ENCODE data around the gene HBEGF.
A peak's percentile ranks its signal among the peaks of the same experiment; 100 is the strongest.

Gene HBEGF

GRCh38 chr5:140305471-140305870 is 40.9 kb downstream of the HBEGF start:
- ATAC-seq (no peak), DNase-seq (no peak)
- no peaks in the 10 kb centered on the region for H3K9me3 Mint-ChIP-seq
- no peak overlapping the region for H3K4me3 Mint-ChIP-seq
- no peak overlapping the region for H3K27ac Mint-ChIP-seq
- H3K27me3 Mint-ChIP-seq = peaks cover 23% of the 10 kb centered on the region
- H3K4me1 Mint-ChIP-seq = peaks cover 11% of the 10 kb centered on the region

- Mint-ChIP-seq H3K4me3 (peak overlapping the region; percentile 7 to 39), H3K27me3 (peaks cover 9% of the 10 kb centered on the region), H3K4me1 (peaks cover 15% of the 10 kb centered on the region), H3K9me3 (no peaks in the 10 kb centered on the region), H3K27ac (no peak overlapping the region)
- DNase-seq = no peak
- ATAC-seq = no peak
These were observed 42.4 kb downstream of the HBEGF start for GRCh38 chr5:140303966-140304365.

- no peaks in the 10 kb centered on the region for H3K9me3 Mint-ChIP-seq
- H3K27me3 Mint-ChIP-seq = peaks cover 9% of the 10 kb centered on the region
- H3K4me1 Mint-ChIP-seq = peaks cover 21% of the 10 kb centered on the region
- H3K4me3 Mint-ChIP-seq = peak within 1 kb of the TSS; percentile 98 to 99
- ATAC-seq = peak; percentile 100
- peak; percentile 86 to 92 for DNase-seq
- H3K27ac Mint-ChIP-seq = peak within 1 kb of the TSS; percentile 99
These were observed 43.4 kb downstream of the HBEGF start, which contains the start of gene PFDN1 for GRCh38 chr5:140302786-140303639. PFDN1 (minus strand) TSS chr5:140303101; CDS start chr5:140303073, 28 bp downstream.

GRCh38 chr5:140301136-140301535 is 45.3 kb downstream of the HBEGF start:
- peak overlapping the region in 1 of 2 donors; percentile 98 for H3K4me3 Mint-ChIP-seq
- no peaks in the 10 kb centered on the region for H3K9me3 Mint-ChIP-seq
- peaks cover 31% of the 10 kb centered on the region for H3K4me1 Mint-ChIP-seq
- H3K27ac Mint-ChIP-seq = no peak overlapping the region
- DNase-seq (no peak), ATAC-seq (no peak)
- peaks cover 7% of the 10 kb centered on the region for H3K27me3 Mint-ChIP-seq

GRCh38 chr5:140299056-140299455 is 47.3 kb downstream of the HBEGF start:
- Mint-ChIP-seq H3K4me3 (no peak overlapping the region), H3K9me3 (no peaks in the 10 kb centered on the region), H3K4me1 (peaks cover 45% of the 10 kb centered on the region), H3K27me3 (no peaks in the 10 kb centered on the region), H3K27ac (peak overlapping the region in 1 of 2 donors; percentile 74)
- DNase-seq (no peak), ATAC-seq (no peak)

DNA sequence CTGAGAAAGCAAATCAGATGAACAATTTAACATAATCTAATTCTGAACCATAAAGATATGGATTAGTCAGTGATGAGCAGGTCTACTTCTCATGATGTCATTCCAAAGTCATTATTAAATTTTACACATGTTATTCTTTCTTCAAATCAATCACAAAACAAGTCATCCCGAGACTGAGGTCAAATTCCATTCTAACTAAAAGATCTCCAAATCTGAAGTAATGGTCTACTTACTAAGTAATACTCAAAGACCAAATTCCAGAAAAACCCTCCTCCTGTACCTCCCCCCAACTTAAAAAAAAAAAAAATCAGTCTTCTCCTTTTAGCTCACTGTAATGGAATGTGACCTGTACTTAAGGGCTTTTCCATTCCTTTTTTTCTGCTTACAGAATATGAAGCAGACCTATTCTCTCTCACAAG is 48.2 kb downstream of the HBEGF start:
- Mint-ChIP-seq H3K4me3 (no peak overlapping the region), H3K9me3 (no peaks in the 10 kb centered on the region), H3K27ac (no peak overlapping the region), H3K27me3 (no peaks in the 10 kb centered on the region), H3K4me1 (peaks cover 50% of the 10 kb centered on the region)
- ATAC-seq = no peak
- no peak for DNase-seq

- H3K27me3 Mint-ChIP-seq = no peaks in the 10 kb centered on the region
- no peak overlapping the region for H3K4me3 Mint-ChIP-seq
These were observed 49.1 kb downstream of the HBEGF start for GRCh38 chr5:140297283-140297682.

DNA sequence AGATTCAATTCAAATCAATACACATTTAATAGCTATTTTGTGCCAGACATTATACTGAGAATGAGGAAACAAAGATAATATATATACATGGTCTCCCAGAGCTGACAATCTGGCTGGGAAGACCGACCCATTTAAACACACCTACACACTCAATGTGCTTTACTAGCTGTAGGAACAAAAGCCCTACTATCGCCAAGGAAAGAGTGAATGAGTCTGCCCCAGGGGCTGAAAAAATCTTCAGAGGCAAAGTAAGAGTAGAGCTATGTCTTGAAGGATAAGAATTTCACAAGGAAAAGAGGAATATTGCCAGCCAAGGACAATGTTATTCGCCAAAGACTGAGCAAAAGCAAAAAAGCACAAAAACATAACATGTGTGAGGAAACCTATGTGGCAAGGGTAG is 50.1 kb downstream of the HBEGF start:
- peaks cover 41% of the 10 kb centered on the region for H3K4me1 Mint-ChIP-seq
- H3K9me3 Mint-ChIP-seq = no peaks in the 10 kb centered on the region

More at GRCh38 chr5:140297283-140297682, 49.1 kb downstream of the HBEGF start:
- no peak overlapping the region for H3K27ac Mint-ChIP-seq
- DNase-seq (no peak), ATAC-seq (no peak)
- peaks cover 50% of the 10 kb centered on the region for H3K4me1 Mint-ChIP-seq
- H3K9me3 Mint-ChIP-seq = no peaks in the 10 kb centered on the region

GRCh38 chr5:140295414-140295813 is 51.0 kb downstream of the HBEGF start:
- Mint-ChIP-seq H3K4me1 (peaks cover 41% of the 10 kb centered on the region), H3K9me3 (no peaks in the 10 kb centered on the region), H3K27me3 (no peaks in the 10 kb centered on the region), H3K4me3 (no peak overlapping the region), H3K27ac (no peak overlapping the region)
- DNase-seq = no peak
- ATAC-seq = no peak

More for the DNA sequence above, 50.1 kb downstream of the HBEGF start:
- no peak overlapping the region for H3K27ac Mint-ChIP-seq
- H3K27me3 Mint-ChIP-seq = no peaks in the 10 kb centered on the region
- ATAC-seq (no peak), DNase-seq (no peak)
- H3K4me3 Mint-ChIP-seq = no peak overlapping the region

GRCh38 chr5:140294753-140295152 is 51.6 kb downstream of the HBEGF start:
- Mint-ChIP-seq H3K4me1 (peaks cover 43% of the 10 kb centered on the region), H3K9me3 (no peaks in the 10 kb centered on the region), H3K27ac (peak overlapping the region in 1 of 2 donors; percentile 54), H3K4me3 (no peak overlapping the region), H3K27me3 (no peaks in the 10 kb centered on the region)
- ATAC-seq = no peak
- no peak for DNase-seq

- ATAC-seq = no peak
- Mint-ChIP-seq H3K9me3 (no peaks in the 10 kb centered on the region), H3K27me3 (no peaks in the 10 kb centered on the region), H3K4me3 (no peak overlapping the region), H3K4me1 (peaks cover 43% of the 10 kb centered on the region), H3K27ac (no peak overlapping the region)
- no peak for DNase-seq
These were observed 52.6 kb downstream of the HBEGF start for GRCh38 chr5:140293849-140294100.

DNA sequence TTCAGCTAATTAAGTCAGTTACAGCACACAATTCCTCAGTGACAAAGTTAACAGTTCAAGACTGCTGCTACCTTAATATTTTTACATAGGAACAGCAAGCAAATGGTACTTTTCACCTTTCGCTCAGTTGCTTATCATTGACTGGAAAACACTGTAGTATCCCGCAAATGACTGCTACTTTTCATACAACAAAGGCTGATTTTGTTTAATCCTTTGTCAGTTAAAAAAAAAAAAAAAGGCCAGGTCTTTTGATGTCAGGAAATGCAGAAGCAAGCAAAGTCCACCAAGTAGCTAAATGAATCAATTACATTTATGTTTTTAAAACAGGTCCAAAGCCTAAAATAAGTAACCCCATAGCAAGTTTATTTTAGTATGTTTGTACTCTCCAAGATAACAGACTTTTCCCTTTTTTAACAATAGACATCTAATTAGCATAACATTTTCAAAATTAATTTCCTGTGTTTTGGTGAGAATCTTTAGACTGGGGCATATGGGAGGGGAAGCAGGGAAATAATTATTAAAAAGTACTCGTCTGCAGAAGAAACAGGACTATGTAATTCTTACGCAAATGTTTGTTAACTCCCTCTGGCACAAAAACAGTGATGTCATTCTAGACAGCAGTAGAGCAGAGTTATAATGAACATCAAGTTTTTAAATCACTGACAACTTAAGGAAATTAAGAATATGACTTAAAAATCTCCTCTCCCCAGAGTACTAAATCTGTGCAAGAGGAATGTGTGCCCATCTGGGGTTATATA is 53.1 kb downstream of the HBEGF start:
- H3K4me3 Mint-ChIP-seq = peak overlapping the region in 1 of 2 donors; percentile 2
- H3K27ac Mint-ChIP-seq = peak overlapping the region; percentile 12 to 20
- H3K4me1 Mint-ChIP-seq = peaks cover 40% of the 10 kb centered on the region
- no peaks in the 10 kb centered on the region for H3K27me3 Mint-ChIP-seq
- DNase-seq = no peak
- ATAC-seq = no peak
- H3K9me3 Mint-ChIP-seq = no peaks in the 10 kb centered on the region

DNA sequence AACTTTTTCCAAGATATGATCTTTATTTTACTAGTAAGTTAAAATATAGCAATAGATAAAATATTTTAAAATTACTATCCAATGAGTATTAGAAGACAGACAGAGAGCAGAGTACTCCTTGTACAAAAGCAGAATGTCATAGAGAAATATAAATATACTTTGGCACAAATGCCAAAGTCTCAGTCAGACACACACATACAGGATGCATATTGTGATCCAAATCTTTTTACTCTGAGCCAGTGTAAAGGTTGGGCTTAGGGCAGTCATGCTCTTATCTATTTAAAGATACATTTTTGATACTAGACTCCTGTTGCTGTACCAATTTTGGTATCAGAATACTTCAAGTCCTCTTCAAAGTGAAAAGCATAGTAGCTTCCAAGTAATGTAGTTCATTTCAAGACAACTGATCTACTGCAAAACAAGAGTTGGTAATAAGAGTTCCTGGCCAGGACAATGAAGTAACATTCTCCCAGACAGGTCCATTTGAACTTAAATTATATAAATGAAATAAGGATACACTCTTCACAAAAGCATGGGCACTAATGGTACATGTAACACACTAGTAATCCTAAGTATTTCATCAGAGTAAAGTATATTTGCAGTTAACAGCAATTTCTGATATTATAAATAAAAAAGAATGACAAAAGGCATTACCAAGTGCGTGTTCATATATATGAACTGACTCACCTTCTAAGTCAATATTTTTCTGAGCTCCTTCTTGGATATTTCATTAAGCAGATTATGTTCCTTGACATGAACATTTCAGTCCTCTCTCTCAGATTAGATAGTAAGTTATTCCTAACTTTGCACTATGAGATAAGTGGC is 54.0 kb downstream of the HBEGF start:
- Mint-ChIP-seq H3K4me3 (no peak overlapping the region), H3K27ac (no peak overlapping the region), H3K9me3 (no peaks in the 10 kb centered on the region), H3K27me3 (no peaks in the 10 kb centered on the region), H3K4me1 (peaks cover 37% of the 10 kb centered on the region)
- DNase-seq (no peak), ATAC-seq (no peak)

DNA sequence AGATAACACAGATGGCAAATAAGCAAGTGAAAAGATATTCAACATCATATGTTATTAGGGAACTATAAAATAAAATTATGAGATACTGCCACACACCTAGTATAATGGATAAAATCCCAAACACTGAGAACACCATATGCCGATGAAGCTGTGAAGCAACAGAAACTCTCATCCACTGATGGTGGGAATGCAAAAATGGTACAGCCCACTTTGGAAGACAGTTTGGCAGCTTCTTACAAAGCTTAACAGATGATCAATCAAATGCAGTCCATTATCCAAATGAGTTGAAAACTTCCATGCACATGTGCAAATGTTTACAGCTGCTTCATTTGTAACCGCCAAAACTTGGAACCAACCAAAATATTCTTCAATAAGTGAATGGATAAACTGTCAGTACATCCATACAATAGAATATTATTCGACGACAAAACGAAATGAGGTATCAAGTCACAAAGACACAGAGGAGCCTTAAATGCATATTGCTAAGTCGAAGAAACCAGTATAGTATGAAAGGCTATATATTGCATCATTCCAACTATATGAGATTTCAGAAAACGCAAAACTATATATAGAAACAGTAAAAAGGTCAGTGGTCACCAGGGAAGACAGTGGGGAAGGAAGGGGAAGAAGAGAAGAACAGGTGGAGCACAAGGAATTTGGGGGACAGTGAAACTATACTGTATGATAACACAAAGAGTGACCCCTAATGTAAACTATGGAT is 58.4 kb downstream of the HBEGF start:
- H3K4me3 Mint-ChIP-seq = no peak overlapping the region
- no peak for ATAC-seq
- H3K27ac Mint-ChIP-seq = no peak overlapping the region
- peaks cover 20% of the 10 kb centered on the region for H3K4me1 Mint-ChIP-seq
- no peaks in the 10 kb centered on the region for H3K27me3 Mint-ChIP-seq
- H3K9me3 Mint-ChIP-seq = no peaks in the 10 kb centered on the region
- no peak for DNase-seq

- Mint-ChIP-seq H3K4me1 (peaks cover 21% of the 10 kb centered on the region), H3K9me3 (no peaks in the 10 kb centered on the region), H3K27ac (no peak overlapping the region), H3K27me3 (no peaks in the 10 kb centered on the region), H3K4me3 (no peak overlapping the region)
- ATAC-seq (no peak), DNase-seq (no peak)
These were observed 60.0 kb downstream of the HBEGF start for GRCh38 chr5:140286424-140286823.

Data from stimulated activated naive CD8-positive, alpha-beta T cell treated with anti-CD3 and anti-CD28 coated beads, Interleukin-15, amount 100 ng/mL, for 72 hours (primary cell).